ENCODE results near the gene POU2AF3. TPM values are rescaled to one million over a fixed set of nuclear protein-coding genes. Genes with fewer than 3 reads are reported as not detected.

Gene POU2AF3
- polyA plus RNA-seq, 1 of the 3 experiments (the other 2 are of a cell fraction), result 0.07 TPM

DNA sequence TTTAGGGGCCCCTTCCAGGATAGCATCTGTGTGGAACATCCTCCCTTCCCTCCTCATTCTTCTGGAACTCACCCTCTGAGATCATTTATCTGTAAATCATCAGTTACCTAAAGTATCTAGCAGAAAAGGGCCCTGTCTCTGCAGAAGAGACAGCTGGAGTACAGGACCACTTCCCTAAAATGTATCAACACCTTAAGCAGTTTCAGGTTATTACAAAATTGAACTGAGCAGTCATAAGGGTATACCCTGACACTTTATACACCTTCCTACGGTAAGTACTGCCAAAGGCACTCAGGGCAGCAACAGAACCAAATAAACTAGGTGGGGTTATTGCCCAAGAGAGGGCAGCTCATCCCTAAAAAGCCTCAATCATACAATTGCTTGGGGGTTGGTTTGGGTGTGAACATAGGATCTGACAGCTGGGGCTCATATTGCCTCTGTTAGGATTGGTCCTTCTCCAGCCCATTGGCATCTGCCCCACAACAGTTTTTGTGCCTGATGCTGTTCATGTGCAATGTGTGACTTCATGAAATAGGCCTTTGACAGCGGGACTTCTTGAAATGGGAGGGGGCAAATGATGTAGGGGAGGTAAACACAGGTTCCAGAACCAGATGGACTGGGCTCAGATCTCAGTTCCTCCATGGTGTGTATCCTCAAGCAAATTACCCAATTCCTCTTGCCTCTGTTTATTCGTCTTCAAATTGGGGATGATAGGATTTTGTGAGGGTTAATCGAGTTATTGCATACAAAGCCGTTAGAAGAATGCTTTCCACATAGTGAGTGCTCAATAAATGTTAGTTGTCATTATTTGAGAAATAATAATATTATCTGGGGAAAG, 2.9 kb downstream of the POU2AF3 start:
- Histone ChIP-seq H3K4me3 (ENCODE audit: low read depth in 2 of 2, low read length in 1 of 2) (no peak overlapping the region), H3F3A (replicated peaks; ENCODE audit: insufficient read depth) (no peaks in the 10 kb centered on the region), H3K79me2 (ENCODE audit: insufficient read depth) (no peaks in the 10 kb centered on the region), H3K27ac (ENCODE audit: low read depth in 2 of 2, low read length in 1 of 2) (no peak overlapping the region), H3K36me3 (replicated peaks in 1 of 2; ENCODE audit: control insufficient read depth in 1 of 2, insufficient read depth in 2 of 2, low read length in 1 of 2) (no peaks in the 10 kb centered on the region), H3K9me3 (no peaks in the 10 kb centered on the region), H4K20me1 (ENCODE audit: insufficient read depth) (no peaks in the 10 kb centered on the region), H2AFZ (ENCODE audit: low read depth) (no peak overlapping the region), H3K4me1 (ENCODE audit: control insufficient read depth in 1 of 2, insufficient read depth in 2 of 2, low read depth in 1 of 2, low read length in 1 of 2) (peaks cover 5% of the 10 kb centered on the region in 2 experiments; a peak in 2 of 4 replicates), H3K4me2 (no peak overlapping the region), H3K27me3 (ENCODE audit: insufficient read depth) (peaks cover 27% of the 10 kb centered on the region; the same call in 1 of the 2 replicates), H3K9me2 (no peaks in the 10 kb centered on the region), H3K9ac (no peak overlapping the region)
- ChIA-PET CTCF (interaction anchor here (0.8 to 7.0 kb wide), 6 partner anchors 14 to 146 kb away, joined by 3 to 57 read pairs (median 6); no protein-coding TSS in a partner anchor), POLR2A (no interaction called here)
- WGBS (ENCODE audit: low lambda C conversion rate), result 63% methylated on average over 5 of the region's 5 CpGs
- no peak for DNase-seq
- no peak for TF ChIP-seq TEAD4 (IDR thresholded peaks at IDR 0.05; ENCODE audit: borderline replicate concordance, insufficient read depth)
- no peak for TF ChIP-seq MEF2A (IDR thresholded peaks at IDR 0.05; ENCODE audit: borderline replicate concordance, low read depth)
- TF ChIP-seq YY1 (IDR thresholded peaks at IDR 0.05; ENCODE audit: low read depth), result no peak
- TF ChIP-seq RFX5 (IDR thresholded peaks at IDR 0.05; ENCODE audit: low read length), result no peak
- no peak for TF ChIP-seq FOSL2 (IDR thresholded peaks at IDR 0.05; ENCODE audit: borderline replicate concordance, low read depth)
- no peak for TF ChIP-seq GABPA (IDR thresholded peaks at IDR 0.05; ENCODE audit: low read depth)
- no peak for TF ChIP-seq SMC3 (IDR thresholded peaks at IDR 0.05; ENCODE audit: low read depth, low read length)
- TF ChIP-seq RAD21 (IDR thresholded peaks at IDR 0.05; ENCODE audit: low read length), result no peak
- TF ChIP-seq, protein P1, sequence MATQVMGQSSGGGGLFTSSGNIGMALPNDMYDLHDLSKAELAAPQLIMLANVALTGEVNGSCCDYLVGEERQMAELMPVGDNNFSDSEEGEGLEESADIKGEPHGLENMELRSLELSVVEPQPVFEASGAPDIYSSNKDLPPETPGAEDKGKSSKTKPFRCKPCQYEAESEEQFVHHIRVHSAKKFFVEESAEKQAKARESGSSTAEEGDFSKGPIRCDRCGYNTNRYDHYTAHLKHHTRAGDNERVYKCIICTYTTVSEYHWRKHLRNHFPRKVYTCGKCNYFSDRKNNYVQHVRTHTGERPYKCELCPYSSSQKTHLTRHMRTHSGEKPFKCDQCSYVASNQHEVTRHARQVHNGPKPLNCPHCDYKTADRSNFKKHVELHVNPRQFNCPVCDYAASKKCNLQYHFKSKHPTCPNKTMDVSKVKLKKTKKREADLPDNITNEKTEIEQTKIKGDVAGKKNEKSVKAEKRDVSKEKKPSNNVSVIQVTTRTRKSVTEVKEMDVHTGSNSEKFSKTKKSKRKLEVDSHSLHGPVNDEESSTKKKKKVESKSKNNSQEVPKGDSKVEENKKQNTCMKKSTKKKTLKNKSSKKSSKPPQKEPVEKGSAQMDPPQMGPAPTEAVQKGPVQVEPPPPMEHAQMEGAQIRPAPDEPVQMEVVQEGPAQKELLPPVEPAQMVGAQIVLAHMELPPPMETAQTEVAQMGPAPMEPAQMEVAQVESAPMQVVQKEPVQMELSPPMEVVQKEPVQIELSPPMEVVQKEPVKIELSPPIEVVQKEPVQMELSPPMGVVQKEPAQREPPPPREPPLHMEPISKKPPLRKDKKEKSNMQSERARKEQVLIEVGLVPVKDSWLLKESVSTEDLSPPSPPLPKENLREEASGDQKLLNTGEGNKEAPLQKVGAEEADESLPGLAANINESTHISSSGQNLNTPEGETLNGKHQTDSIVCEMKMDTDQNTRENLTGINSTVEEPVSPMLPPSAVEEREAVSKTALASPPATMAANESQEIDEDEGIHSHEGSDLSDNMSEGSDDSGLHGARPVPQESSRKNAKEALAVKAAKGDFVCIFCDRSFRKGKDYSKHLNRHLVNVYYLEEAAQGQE (IDR thresholded peaks at IDR 0.05; ENCODE audit: low read depth, low read length), result no peak
- TF ChIP-seq, protein P2, sequence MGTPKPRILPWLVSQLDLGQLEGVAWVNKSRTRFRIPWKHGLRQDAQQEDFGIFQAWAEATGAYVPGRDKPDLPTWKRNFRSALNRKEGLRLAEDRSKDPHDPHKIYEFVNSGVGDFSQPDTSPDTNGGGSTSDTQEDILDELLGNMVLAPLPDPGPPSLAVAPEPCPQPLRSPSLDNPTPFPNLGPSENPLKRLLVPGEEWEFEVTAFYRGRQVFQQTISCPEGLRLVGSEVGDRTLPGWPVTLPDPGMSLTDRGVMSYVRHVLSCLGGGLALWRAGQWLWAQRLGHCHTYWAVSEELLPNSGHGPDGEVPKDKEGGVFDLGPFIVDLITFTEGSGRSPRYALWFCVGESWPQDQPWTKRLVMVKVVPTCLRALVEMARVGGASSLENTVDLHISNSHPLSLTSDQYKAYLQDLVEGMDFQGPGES (IDR thresholded peaks at IDR 0.05; ENCODE audit: low read depth, low read length), result no peak
- TF ChIP-seq EP300 (IDR thresholded peaks at IDR 0.05; ENCODE audit: borderline replicate concordance in 1 of 2, low read depth in 1 of 2, low read length in 1 of 2), result no peak
- no peak for TF ChIP-seq GATA2 (CRISPR knock-in tag; IDR thresholded peaks at IDR 0.05)
- TF ChIP-seq, protein P3, sequence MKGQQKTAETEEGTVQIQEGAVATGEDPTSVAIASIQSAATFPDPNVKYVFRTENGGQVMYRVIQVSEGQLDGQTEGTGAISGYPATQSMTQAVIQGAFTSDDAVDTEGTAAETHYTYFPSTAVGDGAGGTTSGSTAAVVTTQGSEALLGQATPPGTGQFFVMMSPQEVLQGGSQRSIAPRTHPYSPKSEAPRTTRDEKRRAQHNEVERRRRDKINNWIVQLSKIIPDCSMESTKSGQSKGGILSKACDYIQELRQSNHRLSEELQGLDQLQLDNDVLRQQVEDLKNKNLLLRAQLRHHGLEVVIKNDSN (IDR thresholded peaks at IDR 0.05; ENCODE audit: borderline replicate concordance, low read depth), result no peak
- TF ChIP-seq FOXM1 (IDR thresholded peaks at IDR 0.05; ENCODE audit: low read depth), result no peak
- no peak for TF ChIP-seq TCF12 (IDR thresholded peaks at IDR 0.05)
- no peak for TF ChIP-seq RCOR1 (IDR thresholded peaks at IDR 0.05; ENCODE audit: low read length)
- TF ChIP-seq, protein P4, sequence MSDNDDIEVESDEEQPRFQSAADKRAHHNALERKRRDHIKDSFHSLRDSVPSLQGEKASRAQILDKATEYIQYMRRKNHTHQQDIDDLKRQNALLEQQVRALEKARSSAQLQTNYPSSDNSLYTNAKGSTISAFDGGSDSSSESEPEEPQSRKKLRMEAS (IDR thresholded peaks at IDR 0.05; ENCODE audit: low read depth), result no peak
- no peak for TF ChIP-seq RXRA (IDR thresholded peaks at IDR 0.05; ENCODE audit: borderline replicate concordance, low read depth)
- no peak for TF ChIP-seq TAF1 (IDR thresholded peaks at IDR 0.05; ENCODE audit: borderline replicate concordance, low read depth, low read length)

All from SK-N-SH (cell line).